GM21447 (cell line): ENCODE measurements around the gene SLC35G2.
"Not testable (repeated sequence)": the region's sequence is repeated elsewhere in the genome, so short reads cannot be mapped to it uniquely, and the experiment has no call there.

Experiments
- ATAC-seq: cut with Tn5 transposase; IDR thresholded peaks from one replicate; pipeline ENCODE4 v1.9.1; 2021; ENCODE audit not compliant: unreplicated experiment

SLC35G2 gene

DNA sequence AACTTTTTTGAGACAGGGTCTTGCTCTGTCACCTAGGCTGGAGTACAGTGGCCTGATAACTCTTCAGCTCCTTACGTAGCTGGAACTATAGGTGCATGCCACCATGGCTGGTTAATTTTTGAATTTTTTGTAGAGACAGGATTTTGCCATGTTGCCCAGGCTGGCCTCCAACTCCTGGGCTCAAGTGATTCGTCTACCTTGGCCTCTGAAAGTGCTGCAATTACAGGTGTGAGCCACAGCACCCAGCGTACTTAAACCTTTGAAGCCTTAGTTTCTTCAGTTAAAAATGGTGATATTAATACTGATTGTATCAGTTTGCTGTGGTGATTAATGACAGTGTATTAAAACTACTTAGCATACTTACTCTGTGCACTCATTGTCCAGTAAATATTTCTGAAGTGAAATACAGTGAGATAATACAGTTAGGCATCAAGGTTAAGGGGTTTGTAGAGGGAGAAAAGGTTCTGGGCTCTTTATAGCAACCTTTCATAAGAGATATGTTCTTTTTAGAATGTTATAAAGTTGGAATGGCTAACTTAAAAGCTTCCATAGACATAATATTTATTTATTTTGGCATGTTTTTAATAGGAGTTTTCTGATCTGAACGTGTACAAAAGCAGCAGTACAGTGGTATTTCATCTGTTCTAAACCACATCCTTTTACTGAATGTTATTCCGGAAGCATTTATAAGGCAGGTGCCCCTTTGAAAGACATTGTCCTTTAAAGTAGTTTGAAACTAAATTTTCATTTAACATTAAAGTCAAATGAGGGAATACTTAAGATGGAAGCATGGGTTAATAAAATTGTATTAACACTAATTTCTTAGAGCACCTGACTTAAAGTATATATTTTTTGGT, 66.7 kb downstream of the SLC35G2 start:
- ATAC-seq, result peak; percentile 50

DNA sequence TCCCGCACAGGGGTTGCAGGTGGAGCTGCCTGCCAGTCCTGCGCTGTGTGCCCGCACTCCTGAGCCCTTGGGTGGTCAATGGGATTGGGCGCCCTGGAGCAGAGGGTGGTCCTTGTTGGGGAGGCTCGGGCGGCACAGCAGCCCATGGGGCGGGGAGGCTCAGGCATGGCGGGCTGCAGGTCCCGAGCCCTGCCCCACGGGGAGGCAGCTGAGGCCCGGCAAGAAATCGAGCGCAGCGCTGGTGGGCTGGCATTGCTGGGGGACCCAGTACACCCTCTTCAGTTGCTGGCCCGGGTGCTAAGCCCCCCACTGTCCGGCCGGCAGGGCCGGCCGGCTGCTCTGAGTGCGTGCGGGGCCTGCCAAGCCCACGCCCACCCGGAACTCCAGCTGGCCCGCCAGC, 71.0 kb downstream of the SLC35G2 start:
- ATAC-seq, result no peak

DNA sequence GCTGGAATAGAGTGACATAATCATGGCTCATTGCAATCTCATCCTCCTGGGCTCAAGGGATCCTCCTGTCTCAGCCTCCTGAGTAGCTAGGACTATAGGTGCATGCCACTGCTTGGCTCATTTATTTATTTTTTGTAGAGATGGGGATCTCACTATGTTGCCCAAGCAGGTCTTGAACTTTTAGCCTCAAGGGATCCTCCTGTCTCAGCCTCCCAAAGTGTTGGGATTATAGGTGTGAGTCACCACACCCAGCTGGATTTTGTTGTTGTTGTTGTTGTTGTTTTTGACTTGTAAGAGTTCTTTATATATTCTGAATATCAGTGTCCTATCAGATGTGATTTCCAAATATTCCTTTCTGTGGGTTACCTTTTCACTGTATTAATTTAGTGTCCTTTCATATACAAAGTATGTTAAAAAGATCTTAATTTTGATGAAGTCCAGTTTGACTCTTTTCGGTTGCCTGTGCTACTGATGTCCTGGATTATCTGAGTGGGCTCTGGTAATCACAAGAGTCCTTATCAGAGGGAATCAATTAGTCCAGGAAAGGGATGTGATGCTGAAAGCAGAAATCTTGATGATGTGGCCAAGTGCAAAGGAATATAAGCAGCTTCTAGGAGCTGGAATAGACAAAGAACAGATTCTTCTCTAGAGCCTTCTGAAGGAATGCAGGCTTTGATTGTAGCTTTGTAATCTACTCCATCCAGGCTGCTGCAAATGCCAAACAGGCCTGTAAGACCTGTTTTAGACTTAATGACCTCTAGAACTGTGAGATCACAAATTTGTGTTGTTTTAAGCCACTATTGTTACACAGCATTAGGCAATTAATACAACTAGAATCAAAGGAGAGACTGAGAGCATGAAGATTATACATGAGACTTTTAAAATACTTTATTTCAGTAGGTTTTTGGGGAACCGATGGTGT, 73.3 kb downstream of the SLC35G2 start:
- ATAC-seq, result no peak

DNA sequence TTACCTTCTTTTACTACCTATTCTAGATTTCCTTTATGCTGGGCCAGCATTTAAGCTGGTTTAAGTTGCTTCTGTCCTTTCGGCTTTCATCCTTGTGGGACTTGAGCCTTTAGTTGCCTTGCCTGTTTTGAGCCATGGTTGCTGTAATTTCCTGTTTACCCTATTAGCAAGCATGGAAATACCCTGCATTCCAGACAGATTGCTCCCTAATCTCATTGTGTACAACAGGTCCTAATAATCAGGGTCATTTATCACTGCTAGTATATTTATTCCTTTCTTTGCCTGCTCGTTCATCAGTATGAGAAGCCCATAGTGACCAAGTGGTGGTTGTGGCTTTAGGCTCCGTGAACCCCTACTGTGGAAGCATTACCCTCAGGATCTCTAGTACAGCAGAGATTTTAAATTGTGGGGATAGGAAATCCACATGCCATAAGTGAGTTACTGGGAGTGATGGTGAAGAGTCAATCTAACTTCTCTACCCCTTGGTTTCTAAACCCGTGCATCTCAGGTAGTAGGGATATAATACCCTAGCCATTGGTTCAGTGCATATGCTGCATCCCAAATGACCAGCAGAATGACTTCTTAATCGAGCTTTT, 75.0 kb downstream of the SLC35G2 start:
- ATAC-seq, result no peak

DNA sequence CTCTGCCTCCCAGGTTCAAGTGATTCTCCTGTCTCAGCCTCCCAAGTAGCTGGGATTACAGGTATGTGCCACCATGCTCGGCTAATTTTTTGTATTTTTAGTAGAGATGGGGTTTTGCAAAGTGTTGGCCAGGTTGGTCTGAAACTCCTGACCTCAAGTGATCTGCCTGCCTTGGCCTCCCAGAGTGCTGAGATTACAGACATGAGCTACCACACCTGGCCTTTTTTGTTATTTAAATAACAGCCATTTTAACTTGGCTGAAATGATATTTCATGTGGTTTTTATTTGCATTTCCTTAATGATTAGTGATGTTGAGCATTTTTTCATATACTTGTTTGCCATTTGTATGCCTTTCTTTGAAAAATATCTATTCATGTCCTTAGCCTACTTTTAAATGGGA, 78.2 kb downstream of the SLC35G2 start:
- not testable (repeated sequence) for ATAC-seq

DNA sequence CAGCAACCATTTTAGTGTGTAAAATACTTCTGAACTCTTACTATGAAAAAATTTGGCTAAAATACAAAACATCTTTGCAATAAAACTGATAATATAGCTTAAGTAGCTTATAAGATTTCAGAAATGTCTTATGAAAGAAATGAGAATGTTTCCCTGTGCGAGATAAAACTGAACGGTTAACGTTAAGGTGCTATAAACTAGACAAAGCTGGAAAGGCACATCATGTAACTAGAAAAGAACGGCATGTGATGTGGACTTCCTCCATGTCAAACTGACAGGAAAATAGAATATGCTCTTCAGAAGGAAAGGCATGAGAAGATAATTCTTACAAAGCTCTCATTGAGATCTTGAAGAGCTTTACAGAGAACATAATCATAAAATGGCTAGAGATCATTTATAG, 79.6 kb downstream of the SLC35G2 start:
- no peak for ATAC-seq

DNA sequence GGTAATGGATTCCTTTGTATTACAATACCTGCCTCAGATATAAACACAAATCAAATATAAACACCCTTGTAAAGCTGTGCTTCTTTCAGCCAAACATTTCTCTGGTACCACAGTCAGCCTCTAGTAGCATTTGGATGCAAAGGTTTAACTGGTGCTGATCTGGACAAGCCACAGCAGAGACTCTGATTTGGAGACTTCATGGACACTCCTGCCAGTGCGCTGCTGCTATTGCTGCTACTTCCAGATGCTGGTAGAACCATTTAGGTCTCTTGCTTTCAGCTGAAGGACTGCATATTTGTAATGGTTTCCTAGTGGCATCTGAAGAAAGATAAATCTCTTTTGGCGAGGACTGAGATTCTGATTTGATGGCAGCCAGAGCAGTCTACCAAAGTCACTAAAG, 80.0 kb downstream of the SLC35G2 start:
- ATAC-seq, result no peak

DNA sequence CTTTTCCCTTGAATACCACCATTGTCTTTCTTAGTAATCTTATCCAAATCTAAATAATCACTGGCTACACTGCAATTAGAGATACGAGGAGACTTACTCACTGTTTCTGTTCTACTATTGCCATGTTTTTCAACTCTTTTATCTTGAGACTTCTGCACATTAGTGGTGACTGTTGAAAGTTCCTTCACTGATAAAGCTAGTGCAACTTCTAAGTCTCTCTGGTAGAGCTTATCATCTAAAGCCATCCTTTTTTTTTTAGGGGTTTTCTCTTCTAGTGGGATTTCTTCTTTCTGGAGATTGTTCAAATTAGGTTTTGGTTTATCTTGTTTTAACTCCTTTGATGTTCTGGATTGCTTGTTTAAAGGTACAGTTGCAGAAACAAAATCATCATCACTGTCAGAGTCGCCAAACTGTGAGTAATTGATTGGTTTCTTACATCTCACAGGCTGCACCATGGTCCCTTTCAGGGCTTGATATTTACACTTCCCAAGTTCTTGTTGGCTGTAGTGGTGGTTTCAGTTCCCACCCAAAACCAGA, 80.8 kb downstream of the SLC35G2 start:
- ATAC-seq, result no peak

DNA sequence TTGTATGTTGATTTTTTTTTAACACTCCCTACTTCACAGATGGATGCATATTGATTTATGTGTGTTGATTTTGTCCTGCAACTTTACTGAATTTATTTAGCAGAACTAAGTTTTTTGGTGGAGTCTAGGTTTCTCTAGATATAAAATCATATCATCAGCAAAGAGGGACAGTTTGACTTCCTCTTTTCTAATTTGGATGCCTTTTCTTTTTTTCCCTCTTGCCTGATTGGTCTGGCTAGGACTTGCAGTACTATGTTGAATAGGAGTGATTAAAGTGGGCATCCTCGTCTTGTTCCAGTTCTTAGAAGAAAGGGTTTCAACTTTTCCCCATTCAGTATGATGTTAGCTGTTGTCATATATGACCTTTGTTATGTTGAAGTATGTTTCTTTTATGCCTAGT, 81.8 kb downstream of the SLC35G2 start:
- ATAC-seq, result not testable (repeated sequence)

DNA sequence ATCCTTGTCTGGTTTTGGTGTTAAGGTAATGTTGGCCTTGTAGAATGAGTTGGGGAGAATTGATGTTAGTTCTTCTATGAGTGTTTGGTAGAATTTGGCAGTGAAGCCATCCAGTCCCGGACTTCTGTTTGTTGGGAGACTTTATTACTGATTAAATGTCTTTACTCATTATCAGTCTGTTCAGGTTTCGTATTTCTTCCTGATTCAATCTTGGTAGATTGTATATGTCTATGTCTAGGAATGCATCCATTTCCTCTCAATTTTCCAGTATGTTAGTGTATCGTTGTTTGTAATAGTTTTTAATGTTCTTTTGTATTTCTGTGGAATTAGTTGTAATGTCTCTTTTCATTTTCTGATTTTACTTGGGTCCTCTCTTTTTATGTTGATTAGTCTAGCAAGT, 82.5 kb downstream of the SLC35G2 start:
- ATAC-seq, result no peak

DNA sequence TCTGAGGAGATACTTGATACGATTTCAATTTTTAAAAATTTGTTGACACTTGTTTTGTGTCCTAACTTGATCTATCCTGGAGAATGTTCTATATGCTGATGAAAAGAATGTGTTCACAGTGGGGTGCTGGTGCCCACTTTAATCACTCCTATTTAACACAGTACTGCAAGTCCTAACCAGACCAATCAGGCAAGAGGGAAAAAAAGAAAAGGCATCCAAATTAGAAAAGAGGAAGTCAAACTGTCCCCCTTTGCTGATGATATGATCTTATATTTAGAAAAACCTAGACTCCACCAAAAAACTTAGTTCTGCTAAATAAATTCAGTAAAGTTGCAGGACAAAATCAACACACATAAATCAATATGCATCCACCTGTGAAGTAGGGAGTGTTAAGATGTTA, 83.6 kb downstream of the SLC35G2 start:
- not testable (repeated sequence) for ATAC-seq

DNA sequence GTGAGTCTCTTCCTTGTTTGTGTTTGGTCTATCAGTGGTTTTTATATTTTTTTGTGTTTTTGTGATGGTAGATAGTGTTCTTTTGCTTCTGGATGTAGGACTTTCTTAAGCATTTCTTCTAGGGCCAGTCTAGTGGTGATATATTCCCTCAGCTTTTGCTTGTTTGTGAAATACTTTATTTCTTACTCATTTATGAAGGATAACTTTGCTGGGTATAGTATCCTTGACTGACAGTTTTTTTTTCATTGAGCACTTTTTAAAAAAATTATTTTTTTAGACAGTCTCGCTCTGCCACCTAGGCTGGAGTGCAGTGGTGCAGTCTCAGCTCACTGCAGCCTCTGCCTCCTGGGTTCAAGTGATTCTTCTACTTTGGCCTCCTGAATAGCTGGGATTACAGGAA, 85.0 kb downstream of the SLC35G2 start:
- no peak for ATAC-seq

DNA sequence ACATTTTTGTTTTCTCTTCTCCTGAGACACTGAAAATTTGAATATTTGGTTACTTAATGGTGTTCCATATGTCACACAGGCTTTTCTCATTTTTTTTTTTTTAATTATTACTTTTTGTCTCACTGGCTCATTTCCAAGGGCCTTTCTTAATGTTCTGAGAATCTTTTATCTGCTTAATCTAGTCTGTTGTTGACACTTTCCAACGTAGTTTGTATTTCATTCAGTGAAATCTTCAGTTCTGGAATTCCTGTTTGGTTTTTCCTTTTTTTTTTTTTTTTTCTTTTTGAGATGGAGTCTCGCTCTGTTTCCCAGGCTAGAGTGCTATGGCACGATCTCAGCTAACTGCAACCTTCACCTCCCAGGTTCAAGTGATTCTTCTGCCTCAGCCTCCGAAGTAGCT, 85.8 kb downstream of the SLC35G2 start:
- ATAC-seq, result no peak
